ENCODE results near the gene ZMYM4. TPM values are rescaled to one million over a fixed set of nuclear protein-coding genes. Genes with fewer than 3 reads are reported as not detected.

The ZMYM4 gene
- total RNA-seq, 1 donor from 2014 or later, result 27.7 TPM

DNA sequence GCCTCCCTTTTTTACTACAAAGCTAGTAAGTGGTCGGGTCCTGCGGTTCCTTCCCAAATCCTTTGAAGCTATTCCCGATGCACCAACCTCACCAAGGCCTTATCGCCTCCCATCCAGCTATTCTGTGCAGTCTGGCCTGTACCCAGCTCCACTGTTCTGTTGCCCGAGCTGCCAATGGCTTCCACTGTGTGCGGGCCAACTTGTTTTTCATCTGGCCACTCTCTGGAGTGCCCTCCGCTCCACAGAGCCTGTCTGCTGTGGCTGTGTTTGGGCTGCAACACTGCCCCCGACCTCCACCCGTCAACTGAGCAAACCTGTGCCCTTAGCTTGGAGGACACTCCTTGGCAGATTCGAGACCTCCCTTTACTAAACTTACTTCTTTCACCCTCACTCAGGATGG is 163.7 kb downstream of the ZMYM4 start:
- no peak for TF ChIP-seq POLR2A (IDR thresholded peaks at IDR 0.05)
- no peak for TF ChIP-seq POLR2AphosphoS5 (IDR thresholded peaks at IDR 0.05; ENCODE audit: insufficient read depth in 1 of 2, low read depth in 1 of 2)
- no peak for TF ChIP-seq CTCF (IDR thresholded peaks at IDR 0.05)
- Histone ChIP-seq H3K36me3 (peaks cover 0 to 35% of the 10 kb centered on the region in 2 donors), H3K9me3 (no peaks in the 10 kb centered on the region), H3K4me3 (no peak overlapping the region), H3K27ac (no peak overlapping the region), H3K4me1 (no peaks in the 10 kb centered on the region), H3K27me3 (no peaks in the 10 kb centered on the region)
- DNase-seq (ENCODE audit: extremely low spot score in 2 of 2), result no peak
- intact Hi-C loops (cut with DNase I), result no loop called here

- Histone ChIP-seq H3K27ac (no peak overlapping the region), H3K4me1 (no peaks in the 10 kb centered on the region), H3K4me3 (no peak overlapping the region), H3K9me3 (no peaks in the 10 kb centered on the region), H3K27me3 (no peaks in the 10 kb centered on the region), H3K36me3 (peaks cover 0 to 39% of the 10 kb centered on the region in 2 donors)
- TF ChIP-seq POLR2A (IDR thresholded peaks at IDR 0.05) (no peak), CTCF (IDR thresholded peaks at IDR 0.05) (no peak), POLR2AphosphoS5 (IDR thresholded peaks at IDR 0.05; ENCODE audit: insufficient read depth in 1 of 2, low read depth in 1 of 2) (no peak)
- intact Hi-C loops (cut with DNase I), result no loop called here
- DNase-seq (ENCODE audit: extremely low spot score in 2 of 2), result no peak
Measured at GRCh38 chr1:35433714-35434113, 165.2 kb downstream of the ZMYM4 start.

- Histone ChIP-seq H3K4me1 (no peaks in the 10 kb centered on the region), H3K9me3 (no peaks in the 10 kb centered on the region), H3K27ac (no peak overlapping the region), H3K36me3 (peaks cover 0 to 48% of the 10 kb centered on the region in 2 donors), H3K4me3 (no peak overlapping the region), H3K27me3 (no peaks in the 10 kb centered on the region)
- no peak for DNase-seq (ENCODE audit: extremely low spot score in 2 of 2)
- intact Hi-C loops (cut with DNase I), result no loop called here
- TF ChIP-seq POLR2A (IDR thresholded peaks at IDR 0.05) (no peak), CTCF (IDR thresholded peaks at IDR 0.05) (no peak), POLR2AphosphoS5 (IDR thresholded peaks at IDR 0.05; ENCODE audit: insufficient read depth in 1 of 2, low read depth in 1 of 2) (no peak)
Measured at GRCh38 chr1:35434703-35435102, 166.2 kb downstream of the ZMYM4 start.

- no peaks in the 10 kb centered on the region for H3K9me3 ChIP-seq
- no peak for TF ChIP-seq POLR2A (IDR thresholded peaks at IDR 0.05)
- TF ChIP-seq POLR2AphosphoS5 (IDR thresholded peaks at IDR 0.05; ENCODE audit: insufficient read depth in 1 of 2, low read depth in 1 of 2), result no peak
- TF ChIP-seq CTCF (IDR thresholded peaks at IDR 0.05), result no peak
- H3K4me3 ChIP-seq, result no peak overlapping the region
- H3K4me1 ChIP-seq, result no peaks in the 10 kb centered on the region
- intact Hi-C loops (cut with DNase I), result no loop called here
- no peak for DNase-seq (ENCODE audit: extremely low spot score in 2 of 2)
- no peak overlapping the region for H3K27ac ChIP-seq
- H3K27me3 ChIP-seq, result no peaks in the 10 kb centered on the region
- peaks cover 0 to 60% of the 10 kb centered on the region in 2 donors for H3K36me3 ChIP-seq
Measured at GRCh38 chr1:35436078-35436477, 167.6 kb downstream of the ZMYM4 start.

DNA sequence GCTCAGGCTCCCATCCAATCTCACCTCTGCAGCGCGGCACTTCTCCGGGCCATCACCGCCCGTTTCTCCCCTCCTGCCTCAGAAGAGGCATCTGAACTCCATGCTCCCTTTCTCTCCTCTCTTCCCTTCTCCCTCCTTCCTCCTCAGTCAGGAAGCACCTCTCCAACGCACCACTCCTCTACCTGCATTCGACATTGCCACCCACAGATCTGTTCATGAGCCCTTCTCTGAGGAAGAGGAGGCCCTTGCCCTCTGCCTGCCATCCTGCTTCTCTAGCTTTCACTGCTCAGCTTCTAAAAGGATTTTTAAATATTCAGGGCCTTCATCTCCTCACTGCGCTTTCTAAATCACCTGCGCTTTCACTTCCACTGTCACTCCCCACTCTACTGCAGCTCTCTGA is 168.7 kb downstream of the ZMYM4 start:
- Histone ChIP-seq H3K4me3 (no peak overlapping the region), H3K27ac (no peak overlapping the region), H3K36me3 (peaks cover 0 to 70% of the 10 kb centered on the region in 2 donors), H3K9me3 (no peaks in the 10 kb centered on the region), H3K4me1 (no peaks in the 10 kb centered on the region), H3K27me3 (no peaks in the 10 kb centered on the region)
- TF ChIP-seq CTCF (IDR thresholded peaks at IDR 0.05) (no peak), POLR2AphosphoS5 (IDR thresholded peaks at IDR 0.05; ENCODE audit: insufficient read depth in 1 of 2, low read depth in 1 of 2) (no peak), POLR2A (IDR thresholded peaks at IDR 0.05) (no peak)
- no peak for DNase-seq (ENCODE audit: extremely low spot score in 2 of 2)
- intact Hi-C loops (cut with DNase I), result no loop called here
